HG03558 (cell line): ENCODE data around the gene PLA2G4A.

Experiments
- ATAC-seq: cut with Tn5 transposase; IDR thresholded peaks from one replicate; pipeline ENCODE4 v1.9.1; 2021; ENCODE audit warnings: moderate number of reproducible peaks; ENCODE audit not compliant: unreplicated experiment; ENCODE audit errors: extremely low read depth

Gene PLA2G4A

GRCh38 chr1:186960861-186961260 is 132.1 kb downstream of the PLA2G4A start:
- no peak for ATAC-seq

DNA sequence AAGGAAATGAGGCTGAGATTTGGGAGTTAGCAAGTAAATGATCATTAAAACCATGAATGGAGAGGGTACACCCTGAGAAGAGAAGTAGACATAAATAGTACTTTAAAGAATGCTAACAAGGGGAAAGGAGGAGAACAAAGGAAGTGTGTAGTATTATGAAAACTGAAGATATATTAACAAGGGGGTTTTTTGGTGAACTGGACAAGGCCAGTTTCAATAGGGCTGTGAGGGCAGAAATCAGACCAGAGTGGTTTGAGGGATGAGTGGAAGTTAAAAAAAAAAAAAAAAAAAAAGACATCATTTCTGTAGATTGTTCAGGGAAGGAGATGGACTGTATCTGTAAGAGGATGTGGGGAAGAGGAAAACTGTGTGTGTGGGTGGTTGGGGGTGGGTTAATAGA is 137.1 kb downstream of the PLA2G4A start:
- no peak for ATAC-seq

DNA sequence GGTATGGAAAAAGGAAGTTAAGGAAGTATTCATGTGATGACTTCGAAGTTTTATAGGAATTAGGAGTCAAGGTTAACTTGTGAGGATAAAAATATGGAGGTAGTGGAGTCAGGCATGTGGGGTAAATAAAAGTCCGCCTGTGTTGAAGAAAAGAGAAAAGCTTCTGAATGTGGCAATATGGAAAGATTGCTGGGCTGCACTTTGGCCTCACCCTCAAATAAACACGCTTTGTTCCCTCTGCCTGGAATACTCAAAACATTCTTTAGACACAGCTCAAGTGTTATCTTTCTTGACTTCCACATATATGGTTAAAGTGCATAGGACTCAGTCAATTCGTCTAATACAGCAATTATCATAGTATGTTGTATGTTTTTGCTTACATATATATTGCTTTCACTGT is 137.7 kb downstream of the PLA2G4A start:
- no peak for ATAC-seq

DNA sequence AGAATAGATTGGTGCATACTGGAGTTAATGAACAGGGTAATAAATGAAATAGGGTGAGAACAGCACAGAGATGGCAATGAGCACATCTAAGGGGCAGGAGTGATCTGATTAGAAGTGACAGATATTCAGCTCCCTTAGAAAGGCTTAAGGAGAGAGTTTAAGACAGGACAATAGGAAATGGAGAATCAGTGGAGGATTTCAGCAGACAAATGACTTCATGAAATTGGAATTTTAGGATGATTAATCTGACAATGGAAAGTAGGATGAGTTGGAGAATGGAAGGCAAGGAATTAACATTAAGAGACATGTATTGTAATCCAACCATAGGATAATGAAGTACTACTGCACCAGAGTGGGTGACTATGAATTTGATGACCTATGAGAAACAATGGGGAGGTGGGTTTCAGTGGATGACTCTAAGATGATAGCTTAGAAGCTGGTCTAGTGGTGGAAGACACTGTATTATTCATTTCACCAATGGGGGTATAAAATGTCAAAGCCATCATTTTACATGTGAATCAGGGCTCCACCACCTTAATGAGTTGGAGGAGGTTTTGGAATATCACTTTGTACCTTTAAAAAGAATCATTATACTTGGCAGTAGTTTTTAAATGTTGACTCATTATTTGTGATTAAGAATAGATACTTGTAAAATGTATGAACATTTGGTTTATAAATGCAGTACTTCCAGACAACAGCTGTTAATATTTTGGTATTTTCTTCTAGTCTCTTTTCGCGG is 139.1 kb downstream of the PLA2G4A start:
- ATAC-seq, result no peak

- ATAC-seq, result no peak
Measured at GRCh38 chr1:186974774-186975181, 146.0 kb downstream of the PLA2G4A start.

GRCh38 chr1:186975220-186975619 is 146.5 kb downstream of the PLA2G4A start:
- ATAC-seq, result no peak

DNA sequence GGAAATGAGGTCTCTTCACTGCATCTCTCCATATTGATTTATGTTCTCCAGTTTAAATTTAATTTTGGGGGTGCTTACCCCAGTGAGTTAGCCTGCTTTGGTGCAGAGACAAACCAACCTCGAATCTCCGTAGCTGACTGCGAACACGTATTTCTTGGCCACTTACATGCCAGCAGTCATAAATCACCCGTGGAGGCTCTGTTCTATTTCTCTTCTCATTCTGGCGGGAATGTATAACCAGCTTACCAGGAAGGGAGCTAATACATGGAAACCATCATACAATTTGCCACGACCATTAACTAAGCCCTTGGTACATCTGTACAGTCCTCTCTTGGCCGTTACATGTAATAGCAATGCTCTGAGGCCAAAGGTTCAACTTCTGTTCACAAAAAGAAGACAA is 148.0 kb downstream of the PLA2G4A start:
- no peak for ATAC-seq

DNA sequence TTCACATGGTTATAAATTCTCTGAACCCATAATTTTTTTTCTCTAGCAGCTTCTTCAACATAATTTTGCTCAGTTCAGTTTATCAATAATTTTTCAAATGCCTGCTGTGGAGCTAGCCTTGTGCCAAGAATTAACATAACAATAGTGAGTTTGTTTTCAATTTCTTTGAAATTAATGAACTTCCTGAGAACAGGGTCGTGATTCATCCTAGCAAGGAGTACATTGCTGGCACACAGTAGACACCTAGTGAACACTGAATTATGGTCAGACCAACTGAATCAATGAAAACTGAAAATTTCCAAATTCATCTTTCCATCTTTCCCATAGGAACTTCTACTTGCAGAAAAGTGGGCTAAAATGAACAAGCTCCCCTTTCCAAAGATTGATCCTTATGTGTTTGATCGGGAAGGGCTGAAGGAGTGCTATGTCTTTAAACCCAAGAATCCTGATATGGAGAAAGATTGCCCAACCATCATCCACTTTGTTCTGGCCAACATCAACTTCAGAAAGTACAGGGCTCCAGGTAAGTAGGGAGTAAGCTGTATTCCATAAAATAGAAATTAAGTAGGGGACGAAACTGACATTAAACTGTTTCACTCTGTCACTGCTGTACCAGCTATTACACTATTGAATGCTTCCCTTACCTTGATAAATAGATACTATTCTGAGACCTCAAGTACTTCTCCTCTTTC is 148.7 kb downstream of the PLA2G4A start:
- ATAC-seq, result no peak

GRCh38 chr1:186978596-186979556 is 150.1 kb downstream of the PLA2G4A start:
- no peak for ATAC-seq

- no peak for ATAC-seq
Measured at GRCh38 chr1:186980400-186980799, 151.7 kb downstream of the PLA2G4A start.

DNA sequence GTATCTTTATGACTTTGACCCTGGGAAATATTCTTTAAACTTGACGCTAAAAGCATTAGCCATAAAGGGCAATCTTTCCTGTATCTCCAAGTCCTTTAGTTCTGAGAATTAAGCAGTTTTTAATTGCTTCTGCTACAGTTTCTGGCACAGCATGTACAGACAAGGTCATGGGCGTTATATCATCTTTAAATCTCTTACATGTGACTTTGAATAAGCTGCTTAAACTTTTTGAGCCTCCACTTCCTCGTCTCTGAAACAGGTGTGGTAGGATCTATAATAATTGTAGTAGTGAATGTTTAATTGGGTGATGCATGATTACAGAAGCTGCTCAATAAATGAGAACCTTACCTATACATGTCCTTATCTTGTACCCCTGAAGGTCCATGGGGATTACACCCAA is 153.4 kb downstream of the PLA2G4A start:
- no peak for ATAC-seq

DNA sequence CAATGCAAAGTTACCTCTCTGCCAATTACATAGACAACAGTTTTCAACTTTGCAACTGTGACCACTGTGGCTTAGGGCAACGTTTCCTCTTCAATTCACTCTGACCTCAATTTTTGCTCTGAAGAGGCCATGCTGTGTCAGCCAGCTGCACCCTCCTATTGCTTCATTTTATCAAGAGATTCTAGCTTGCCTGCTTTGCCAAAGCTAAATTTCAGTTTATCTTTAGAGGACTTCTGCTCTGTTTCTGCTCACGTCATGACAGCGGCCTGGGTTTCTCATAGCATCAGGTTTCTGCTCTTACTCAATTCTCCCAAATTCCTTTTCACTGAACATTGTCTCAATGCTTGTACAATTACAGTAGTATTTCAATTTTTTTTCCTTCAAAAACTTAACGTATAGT is 154.6 kb downstream of the PLA2G4A start:
- no peak for ATAC-seq

DNA sequence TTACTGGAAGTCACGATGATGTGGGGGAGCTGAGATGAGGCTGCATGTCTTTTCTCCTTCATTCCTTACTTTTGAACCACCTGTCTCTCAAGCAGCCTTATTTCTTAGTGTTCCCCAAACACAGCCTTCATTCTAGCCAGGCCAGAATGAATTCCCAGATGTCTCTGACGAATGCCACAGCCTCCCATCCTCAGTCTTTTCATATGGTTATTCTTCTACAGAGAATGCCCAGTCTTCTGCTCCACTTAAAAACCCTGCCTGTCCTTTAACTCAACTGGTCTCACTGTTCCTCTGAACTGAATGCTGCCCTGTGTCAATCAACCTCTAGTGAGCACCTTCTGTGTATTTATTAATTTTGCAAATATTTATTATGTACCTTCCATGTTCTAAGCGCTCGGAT is 156.2 kb downstream of the PLA2G4A start:
- no peak for ATAC-seq

GRCh38 chr1:186985889-186986491 is 157.2 kb downstream of the PLA2G4A start:
- peak; percentile 71 for ATAC-seq

GRCh38 chr1:186987065-186987464 is 158.3 kb downstream of the PLA2G4A start:
- ATAC-seq, result no peak

- no peak for ATAC-seq
Measured at GRCh38 chr1:186987769-186988168, 159.0 kb downstream of the PLA2G4A start.

- no peak for ATAC-seq
Measured at GRCh38 chr1:186993996-186994395, 165.2 kb downstream of the PLA2G4A start.

DNA sequence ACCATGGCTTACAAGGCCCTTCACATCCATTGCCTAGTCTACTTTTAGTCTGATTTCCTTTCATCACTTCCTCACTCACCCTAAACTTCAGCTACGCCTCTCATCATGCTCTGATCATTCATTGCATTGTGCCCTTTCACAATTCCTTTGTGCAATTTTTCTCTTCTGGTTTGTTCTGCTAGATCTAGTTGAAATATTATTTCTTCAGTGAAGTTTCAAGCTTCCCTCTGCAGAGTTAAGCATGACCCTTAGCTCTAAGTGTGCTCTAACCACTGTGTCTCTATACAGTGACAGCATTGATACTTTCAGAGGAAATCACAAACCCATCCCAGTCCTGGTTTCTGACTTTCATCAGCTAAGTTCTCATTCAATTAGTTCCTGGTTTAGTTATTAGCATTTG is 166.1 kb downstream of the PLA2G4A start:
- ATAC-seq, result no peak

- no peak for ATAC-seq
Measured at GRCh38 chr1:186996816-186997215, 168.1 kb downstream of the PLA2G4A start.

GRCh38 chr1:186997877-186998276 is 169.1 kb downstream of the PLA2G4A start:
- ATAC-seq, result no peak
